ENCODE results near the gene MRPS33.
"Not testable (repeated sequence)": the region's sequence is repeated elsewhere in the genome, so short reads cannot be mapped to it uniquely, and the experiment has no call there.

MRPS33 gene

GRCh38 chr7:141014524-141015395 lies at the start of gene MRPS33:
Gene MRPS33 (minus strand): TSS chr7:141014952. CDS start chr7:141010633, 4,319 bp downstream.
- DNase-seq (ENCODE audit: low read depth in 3 of 3) = peak; percentile 89 to 93 (median 93)

GRCh38 chr7:141057788-141058187 lies 43.0 kb upstream of the MRPS33 start:
- no peak for DNase-seq (ENCODE audit: low read depth in 3 of 3)

- no peak for DNase-seq (ENCODE audit: low read depth in 3 of 3)
Measured at GRCh38 chr7:141055146-141055545, 40.4 kb upstream of the MRPS33 start.

- DNase-seq (ENCODE audit: low read depth in 3 of 3) = peak in 1 of 3 experiments; percentile 40
Measured at GRCh38 chr7:141053626-141054025, 38.9 kb upstream of the MRPS33 start.

- DNase-seq (ENCODE audit: low read depth in 3 of 3) = no peak
Measured at GRCh38 chr7:141045842-141046620, 31.3 kb upstream of the MRPS33 start.

- DNase-seq (ENCODE audit: low read depth in 3 of 3) = no peak
Measured at GRCh38 chr7:141045126-141045841, 30.5 kb upstream of the MRPS33 start.

- no peak for DNase-seq (ENCODE audit: low read depth in 3 of 3)
Measured at GRCh38 chr7:141043616-141044015, 28.9 kb upstream of the MRPS33 start.

- DNase-seq (ENCODE audit: low read depth in 3 of 3) = no peak
Measured at GRCh38 chr7:141042222-141043193, 27.8 kb upstream of the MRPS33 start.

GRCh38 chr7:141039376-141039775 lies 24.6 kb upstream of the MRPS33 start:
- DNase-seq (ENCODE audit: low read depth in 3 of 3) = no peak

- not testable (repeated sequence) for DNase-seq (ENCODE audit: low read depth in 3 of 3)
Measured at GRCh38 chr7:141038100-141038499, 23.3 kb upstream of the MRPS33 start.

- DNase-seq (ENCODE audit: low read depth in 3 of 3) = not testable (repeated sequence)
Measured at GRCh38 chr7:141032539-141033323, 18.0 kb upstream of the MRPS33 start.

GRCh38 chr7:141028767-141029166 lies 14.0 kb upstream of the MRPS33 start:
- DNase-seq (ENCODE audit: low read depth in 3 of 3) = no peak

- no peak for DNase-seq (ENCODE audit: low read depth in 3 of 3)
Measured at GRCh38 chr7:141027043-141027442, 12.3 kb upstream of the MRPS33 start.

GRCh38 chr7:141024668-141025067 lies 9.9 kb upstream of the MRPS33 start:
- DNase-seq (ENCODE audit: low read depth in 3 of 3) = no peak

GRCh38 chr7:141023295-141023694 lies 8.5 kb upstream of the MRPS33 start:
- no peak for DNase-seq (ENCODE audit: low read depth in 3 of 3)

- no peak for DNase-seq (ENCODE audit: low read depth in 3 of 3)
Measured at GRCh38 chr7:141017555-141017954, 2.8 kb upstream of the MRPS33 start.

- no peak for DNase-seq (ENCODE audit: low read depth in 3 of 3)
Measured at GRCh38 chr7:141016349-141016748, 1.6 kb upstream of the MRPS33 start.

- no peak for DNase-seq (ENCODE audit: low read depth in 3 of 3)
Measured at GRCh38 chr7:141014125-141014523, 628 bp downstream of the MRPS33 start.

GRCh38 chr7:141013345-141013715 lies 1.4 kb downstream of the MRPS33 start:
- DNase-seq (ENCODE audit: low read depth in 3 of 3) = no peak

- DNase-seq (ENCODE audit: low read depth in 3 of 3) = no peak
Measured at GRCh38 chr7:141012696-141013344, 1.9 kb downstream of the MRPS33 start.
